Naive thymus-derived CD4-positive, alpha-beta T cell (primary cell): ENCODE measurements around the gene ZNF205. TPM values are rescaled to one million over a fixed set of nuclear protein-coding genes. Genes with fewer than 3 reads are reported as not detected.
A peak's percentile ranks its signal among the peaks of the same experiment; 100 is the strongest.

Source experiments
- ATAC-seq: fragments of 150-1000 bp; cut with Tn5 transposase; 2 replicates; pipeline ENCODE4 v1.10.0; 2021; ENCODE audit warnings: mild to moderate bottlenecking, moderate library complexity
- CTCF ChIA-PET: fragments of 350-600 bp; sonication (Branson Sonifier 250); formaldehyde crosslinking; loops from one replicate; lab custom pipeline; 2021; ENCODE audit warnings: antibody characterized with exemption; lab: Charles Lee
- POLR2A ChIA-PET: fragments of 350-600 bp; sonication (Branson Sonifier 250); formaldehyde crosslinking; loops from one replicate; lab custom pipeline; 2021; ENCODE audit warnings: antibody characterized with exemption, inconsistent platforms; lab: Charles Lee
- DNase-seq, 9 donors: peaks; one replicate each; pipeline versions ENCODE4 v3.0.0 to v3.0.0-alpha.2; 2020 to 2022; ENCODE audit warnings: mixed read lengths in 1 of 9
- H3K27ac ChIP-seq: one replicate; pipeline ENCODE4 v1.7.0; 2013; ENCODE audit warnings: mild to moderate bottlenecking, low read depth, low read length, moderate library complexity
- H3K27me3 ChIP-seq, 2 donors: one replicate each; pipeline ENCODE4 v1.7.0; 2013; ENCODE audit warnings: low read length in 2 of 2, mild to moderate bottlenecking in 2 of 2, moderate library complexity in 2 of 2; ENCODE audit not compliant: control insufficient read depth in 2 of 2, insufficient read depth in 2 of 2
- H3K36me3 ChIP-seq, 3 experiments: 1 replicate in 2 of 3; 2 replicates in 1 of 3; pipeline ENCODE4 v1.7.0; 2013; ENCODE audit warnings: low read length in 3 of 3, mild to moderate bottlenecking in 3 of 3, moderate library complexity in 1 of 3; ENCODE audit not compliant: insufficient read depth in 3 of 3, control insufficient read depth in 2 of 3
- H3K4me1 ChIP-seq, 2 donors: one replicate each; pipeline ENCODE4 v1.7.0; 2013; ENCODE audit warnings: low read length in 2 of 2, mild to moderate bottlenecking in 2 of 2, moderate library complexity in 1 of 2; ENCODE audit not compliant: control insufficient read depth in 2 of 2, insufficient read depth in 2 of 2
- H3K4me3 ChIP-seq: 2 replicates; pipeline ENCODE4 v1.7.0; 2013; ENCODE audit warnings: mild to moderate bottlenecking, low read length
- H3K9me3 ChIP-seq, 3 experiments: 1 replicate in 2 of 3; 2 replicates in 1 of 3; pipeline ENCODE4 v1.7.0; 2013; ENCODE audit warnings: low read length in 3 of 3; ENCODE audit not compliant: control insufficient read depth in 2 of 3
- H3K27ac Mint-ChIP-seq, 9 donors: one replicate each; pipeline ENCODE4 v1.8.0; 2020 to 2022; ENCODE audit warnings: mixed read lengths in 9 of 9, mild to moderate bottlenecking in 8 of 9, moderate library complexity in 5 of 9, inconsistent platforms in 2 of 9
- H3K27me3 Mint-ChIP-seq, 5 donors: one replicate each; pipeline ENCODE4 v1.8.0; 2021 to 2022; ENCODE audit warnings: mixed read lengths in 5 of 5, mild to moderate bottlenecking in 1 of 5
- H3K36me3 Mint-ChIP-seq, 5 donors: one replicate each; pipeline ENCODE4 v1.8.0; 2020 to 2022; ENCODE audit warnings: mixed read lengths in 5 of 5, mild to moderate bottlenecking in 3 of 5, inconsistent platforms in 1 of 5
- H3K4me1 Mint-ChIP-seq, 7 donors: one replicate each; pipeline ENCODE4 v1.8.0; 2020 to 2022; ENCODE audit warnings: mixed read lengths in 7 of 7, mild to moderate bottlenecking in 3 of 7, inconsistent platforms in 1 of 7
- H3K4me3 Mint-ChIP-seq, 10 donors: one replicate each; pipeline ENCODE4 v1.8.0; 2020 to 2022; ENCODE audit warnings: mild to moderate bottlenecking in 10 of 10, mixed read lengths in 10 of 10, moderate library complexity in 6 of 10, inconsistent platforms in 2 of 10
- H3K9me3 Mint-ChIP-seq, 11 donors: one replicate each; pipeline ENCODE4 v1.8.0; 2020 to 2022; ENCODE audit warnings: mixed read lengths in 11 of 11, mild to moderate bottlenecking in 4 of 11, inconsistent platforms in 1 of 11, moderate library complexity in 1 of 11
- intact Hi-C, 2 donors: fragments of 100-400 bp; cut with micrococcal nuclease; formaldehyde crosslinking; loops; one replicate each; pipeline ENCODE4 v1.15.1; 2023
- polyA plus RNA-seq, 2 donors: library from polyadenylated mRNA; unstranded; fragments of 300-500 nt; fragmentation: Illumina TruSeq; gene quantifications; one replicate each; pipeline ENCODE4 v1.2.3, GENCODE V29; 2021
- total RNA-seq, 6 experiments: library from RNA in 5 of 6; stranded (reverse) in 5 of 6; gene quantifications; 1 replicate in 5 of 6; 2 replicates in 1 of 6; pipeline ENCODE4 v1.2.3 and lab custom pipeline; 2021 to 2026

ZNF205 gene
- total and polyA plus RNA-seq, 7 experiments from 2014 or later, result 0.09 to 0.29 TPM; not detected in 5

DNA sequence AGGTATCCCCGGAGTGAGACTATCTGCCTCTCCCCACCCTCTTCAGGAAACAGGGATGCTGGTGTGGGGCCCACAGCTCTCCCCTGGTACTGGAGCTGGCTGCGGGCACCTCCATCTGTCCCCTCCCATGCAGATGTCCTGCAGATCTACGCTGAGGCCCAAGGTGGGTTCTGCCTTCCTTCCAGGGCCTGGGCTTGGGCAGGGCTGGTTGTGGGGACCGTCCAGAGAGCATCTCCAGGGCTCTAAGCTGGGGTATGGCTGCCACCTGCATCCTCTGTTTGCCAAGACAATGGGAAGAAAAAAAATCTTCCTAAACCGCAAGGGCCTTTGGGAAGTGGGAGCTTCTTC is 35.3 kb downstream of the ZNF205 start:
- intact Hi-C loops, result no loop called here
- H3K4me1 Mint-ChIP-seq, result peaks cover 10 to 29% (median 20%) of the 10 kb centered on the region in 7 donors
- no peak overlapping the region for H3K4me3 Mint-ChIP-seq
- H3K27me3 Mint-ChIP-seq, result peaks cover 0 to 16% (median 0%) of the 10 kb centered on the region in 5 donors
- ChIA-PET POLR2A (interaction anchor here (0.6 to 8.0 kb wide), 6 partner anchors 11 to 370 kb away, joined by 3 to 91 read pairs (median 3); partner anchors contain the start of gene ZNF213), CTCF (interaction anchor here (0.6 to 2.9 kb wide), 7 partner anchors 10 to 311 kb away, joined by 3 to 12 read pairs (median 4); partner anchors contain the start of gene ZNF213)
- Histone ChIP-seq H3K27me3 (no peaks in the 10 kb centered on the region), H3K36me3 (peaks cover 0 to under 1% (median 0%) of the 10 kb centered on the region in 3 experiments), H3K9me3 (no peaks in the 10 kb centered on the region), H3K4me1 (peaks cover 0 to 5% of the 10 kb centered on the region in 2 donors), H3K27ac (no peak overlapping the region), H3K4me3 (no peak overlapping the region)
- H3K36me3 Mint-ChIP-seq, result peaks cover 0 to 5% (median 0%) of the 10 kb centered on the region in 5 donors
- ATAC-seq (no peak), DNase-seq (no peak)
- no peak overlapping the region for H3K27ac Mint-ChIP-seq
- peaks cover 0 to 14% (median 2%) of the 10 kb centered on the region in 11 donors for H3K9me3 Mint-ChIP-seq

GRCh38 chr16:3148256-3149192 is 36.1 kb downstream of the ZNF205 start:
- intact Hi-C loops, result no loop called here
- ATAC-seq, result no peak

GRCh38 chr16:3149193-3149530 is 36.8 kb downstream of the ZNF205 start:
- Mint-ChIP-seq H3K27ac (peak overlapping the region in 5 of 9 donors; percentile 46 to 68 (median 51)), H3K4me1 (peaks cover 11 to 31% (median 22%) of the 10 kb centered on the region in 7 donors), H3K27me3 (peaks cover 0 to 19% (median 0%) of the 10 kb centered on the region in 5 donors), H3K4me3 (peak overlapping the region; percentile 72 to 91 (median 86)), H3K9me3 (peaks cover 0 to 22% (median 7%) of the 10 kb centered on the region in 11 donors), H3K36me3 (peaks cover 0 to 9% (median 0%) of the 10 kb centered on the region in 5 donors)
- ChIA-PET POLR2A (interaction anchor here (0.6 to 8.0 kb wide), 7 partner anchors 10 to 252 kb away, joined by 3 to 91 read pairs (median 5); partner anchors contain the start of genes ZNF174, ZNF213 and ZSCAN32), CTCF (interaction anchor here (0.9 to 2.9 kb wide), 3 partner anchors 9 to 50 kb away, joined by 3 to 12 read pairs (median 5); partner anchors contain the start of gene ZSCAN10)
- peak overlapping the region; percentile 73 for H3K4me3 ChIP-seq
- ATAC-seq, result no peak
- H3K27me3 ChIP-seq, result no peaks in the 10 kb centered on the region
- H3K27ac ChIP-seq, result no peak overlapping the region
- H3K36me3 ChIP-seq, result no peaks in the 10 kb centered on the region
- intact Hi-C loops, result no loop called here
- H3K4me1 ChIP-seq, result peaks cover 0 to 5% of the 10 kb centered on the region in 2 donors
- DNase-seq, result no peak
- no peaks in the 10 kb centered on the region for H3K9me3 ChIP-seq

More at GRCh38 chr16:3148256-3149192, 36.1 kb downstream of the ZNF205 start:
- Histone ChIP-seq H3K36me3 (no peaks in the 10 kb centered on the region), H3K4me3 (no peak overlapping the region), H3K27me3 (no peaks in the 10 kb centered on the region), H3K9me3 (no peaks in the 10 kb centered on the region), H3K27ac (no peak overlapping the region), H3K4me1 (peaks cover 0 to 5% of the 10 kb centered on the region in 2 donors)
- Mint-ChIP-seq H3K4me1 (peaks cover 11 to 31% (median 22%) of the 10 kb centered on the region in 7 donors), H3K36me3 (peaks cover 0 to 6% (median 0%) of the 10 kb centered on the region in 5 donors), H3K4me3 (peak overlapping the region; percentile 72 to 91 (median 86)), H3K27ac (peak overlapping the region in 4 of 9 donors; percentile 46 to 68 (median 50)), H3K9me3 (peaks cover 0 to 17% (median 6%) of the 10 kb centered on the region in 11 donors), H3K27me3 (peaks cover 0 to 18% (median 0%) of the 10 kb centered on the region in 5 donors)
- DNase-seq, result no peak
- ChIA-PET CTCF (interaction anchor here (0.5 to 2.9 kb wide), 6 partner anchors 10 to 310 kb away, joined by 3 to 12 read pairs (median 4); partner anchors contain the start of genes ZNF213 and ZSCAN10), POLR2A (interaction anchor here (0.6 to 8.0 kb wide), 10 partner anchors 10 to 371 kb away, joined by 3 to 91 read pairs (median 4); partner anchors contain the start of gene ZNF213)

DNA sequence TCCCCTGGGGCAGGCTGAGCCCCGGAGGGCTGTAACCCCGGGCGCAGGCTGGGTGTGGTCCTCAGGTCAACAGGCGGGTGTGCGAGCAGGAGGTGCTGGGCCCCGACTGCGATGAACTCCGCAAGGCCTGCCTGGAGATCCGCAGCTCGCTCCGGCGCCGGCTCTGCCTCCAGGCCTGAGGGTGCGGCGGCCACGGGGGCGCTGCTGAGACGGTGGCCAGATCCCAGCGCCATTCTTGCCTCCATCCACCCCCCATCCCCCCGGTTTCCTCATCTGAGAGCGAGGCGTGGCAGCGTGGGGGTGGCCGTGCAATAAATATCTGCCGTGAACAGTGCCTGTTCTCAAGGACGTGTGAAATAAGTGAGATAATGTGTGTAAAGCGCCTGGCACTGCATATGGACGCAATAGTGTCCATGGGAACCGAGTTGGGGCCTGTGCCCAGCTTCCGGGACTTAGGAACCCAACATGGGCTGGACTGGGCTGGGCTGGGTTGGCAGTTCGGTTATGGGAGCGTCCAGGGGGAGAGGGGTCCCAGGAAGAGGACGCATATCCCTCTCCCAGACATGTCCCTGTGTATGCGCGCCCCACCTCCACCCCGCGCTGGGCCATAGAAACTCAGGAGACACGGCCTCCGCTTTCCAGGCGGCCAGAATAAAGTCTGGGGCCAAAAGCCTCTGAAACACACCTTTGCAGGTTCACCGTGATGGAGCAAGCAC is 37.4 kb downstream of the ZNF205 start:
- H3K9me3 Mint-ChIP-seq, result peaks cover 0 to 29% (median 10%) of the 10 kb centered on the region in 11 donors
- DNase-seq (peak in 6 of 9 donors; percentile 33 to 62 (median 41)), ATAC-seq (peak; percentile 28)
- ChIA-PET CTCF (interaction anchor here (0.5 to 2.9 kb wide), 8 partner anchors 8 to 131 kb away, joined by 3 to 12 read pairs (median 4); partner anchors contain the start of gene ZSCAN10), POLR2A (interaction anchor here (0.6 to 8.0 kb wide), 25 partner anchors 9 to 354 kb away, joined by 3 to 91 read pairs (median 5); partner anchors contain the start of genes IL32, ZNF174, ZNF213 and ZNF597)
- Histone ChIP-seq H3K4me1 (peaks cover 0 to 5% of the 10 kb centered on the region in 2 donors), H3K9me3 (peaks cover 0 to 3% (median 0%) of the 10 kb centered on the region in 3 experiments), H3K36me3 (no peaks in the 10 kb centered on the region), H3K4me3 (peak overlapping the region; percentile 73), H3K27me3 (no peaks in the 10 kb centered on the region), H3K27ac (peak overlapping the region; percentile 71)
- H3K4me3 Mint-ChIP-seq, result peak overlapping the region; percentile 83 to 91 (median 88)
- peak overlapping the region; percentile 36 to 98 (median 85) for H3K27ac Mint-ChIP-seq
- H3K36me3 Mint-ChIP-seq, result peaks cover 0 to 12% (median 0%) of the 10 kb centered on the region in 5 donors
- intact Hi-C loops, result loop anchor here (1.0 to 10.0 kb wide), 14 partner anchors 9 to 1655 kb away; partner anchors contain the start of genes CLUAP1 (in 1 of the 2), NLRC3 (in 1 of the 2), OR1F1 (in 1 of the 2) and ROGDI (in 1 of the 2)
- H3K4me1 Mint-ChIP-seq, result peaks cover 11 to 35% (median 22%) of the 10 kb centered on the region in 7 donors
- H3K27me3 Mint-ChIP-seq, result peaks cover 0 to 22% (median 0%) of the 10 kb centered on the region in 5 donors

GRCh38 chr16:3150346-3151218 is 38.2 kb downstream of the ZNF205 start:
- CTCF ChIA-PET, result interaction anchor here (0.5 to 2.5 kb wide), 7 partner anchors 21 to 132 kb away, joined by 3 to 9 read pairs (median 4); partner anchors contain the start of gene ZSCAN10
- peaks cover 0 to 5% of the 10 kb centered on the region in 2 donors for H3K4me1 ChIP-seq

More at GRCh38 chr16:3150346-3151218, 38.2 kb downstream of the ZNF205 start:
- H3K36me3 Mint-ChIP-seq, result peaks cover 0 to 12% (median 0%) of the 10 kb centered on the region in 5 donors
- H3K27me3 ChIP-seq, result no peaks in the 10 kb centered on the region
- H3K36me3 ChIP-seq, result no peaks in the 10 kb centered on the region
- peak overlapping the region; percentile 73 for H3K4me3 ChIP-seq
- peak overlapping the region; percentile 83 to 93 (median 90) for H3K4me3 Mint-ChIP-seq
- intact Hi-C loops, result loop anchor here (1.0 to 10.0 kb wide), 14 partner anchors 8 to 1654 kb away; partner anchors contain the start of genes CLUAP1 (in 1 of the 2), NLRC3 (in 1 of the 2), OR1F1 (in 1 of the 2) and ROGDI (in 1 of the 2)
- H3K27me3 Mint-ChIP-seq, result peaks cover 0 to 25% (median 0%) of the 10 kb centered on the region in 5 donors
- H3K27ac Mint-ChIP-seq, result peak overlapping the region; percentile 85 to 98 (median 94)
- POLR2A ChIA-PET, result interaction anchor here (0.6 to 8.0 kb wide), 25 partner anchors 9 to 354 kb away, joined by 3 to 91 read pairs (median 5); partner anchors contain the start of genes IL32, ZNF174, ZNF213 and ZNF597
- peaks cover 0 to 5% (median 4%) of the 10 kb centered on the region in 3 experiments for H3K9me3 ChIP-seq
- DNase-seq (peak; percentile 90 to 100 (median 97)), ATAC-seq (peak; percentile 90)
- H3K9me3 Mint-ChIP-seq, result peaks cover 0 to 37% (median 10%) of the 10 kb centered on the region in 11 donors
- peak overlapping the region; percentile 71 for H3K27ac ChIP-seq
- peaks cover 11 to 42% (median 22%) of the 10 kb centered on the region in 7 donors for H3K4me1 Mint-ChIP-seq
